Esophagus muscularis mucosa (tissue), 4 donors: ENCODE measurements around the gene CLEC4M.
"Not testable (repeated sequence)": the region's sequence is repeated elsewhere in the genome, so short reads cannot be mapped to it uniquely, and the experiment has no call there.

ENCODE experiments used
- EP300 ChIP-seq: sonication (generic); formaldehyde crosslinking; IDR thresholded peaks from one replicate; pipeline ENCODE4 v1.6.1; 2017; ENCODE audit warnings: antibody characterized with exemption
- POLR2A ChIP-seq: fragments of 450-650 bp; IDR thresholded peaks from one replicate; pipeline ENCODE4 v1.6.1; 2017; ENCODE audit warnings: antibody characterized with exemption, moderate library complexity, mild to moderate bottlenecking, low read depth
- POLR2AphosphoS5 ChIP-seq, 2 donors: sonication (generic); formaldehyde crosslinking; IDR thresholded peaks; one replicate each; pipeline ENCODE4 v1.6.1; 2017; ENCODE audit warnings: antibody characterized with exemption in 2 of 2
- TF ChIP-seq, protein P1 (sequence below), 3 experiments: fragments of 200-600 bp in 2 of 3; fragments of 450-650 bp in 1 of 3; sonication (generic) in 2 of 3; IDR thresholded peaks; one replicate each; pipeline ENCODE4 v1.5.1; 2017 to 2019; ENCODE audit warnings: antibody characterized with exemption in 3 of 3, mild to moderate bottlenecking in 2 of 3, moderate library complexity in 1 of 3

DNA sequence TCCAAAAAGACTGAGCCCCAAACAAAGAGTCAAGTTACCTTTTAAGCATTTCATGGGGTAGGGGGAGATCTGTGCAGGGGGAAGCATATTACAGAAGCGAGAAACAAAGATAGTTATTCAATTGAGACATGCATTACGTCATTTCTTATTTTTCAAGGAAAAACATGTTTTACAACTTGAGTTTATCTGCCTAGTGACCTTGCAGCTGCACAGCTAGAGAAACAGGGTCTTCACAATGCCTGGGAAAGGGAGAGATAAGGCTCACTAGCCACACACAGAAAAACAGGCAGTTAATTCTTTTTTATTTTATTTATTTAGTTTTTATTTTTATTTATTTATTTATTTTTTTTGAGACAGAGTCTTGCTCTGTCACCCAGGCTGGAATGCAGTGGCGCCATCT is 1.1 kb downstream of the CLEC4M start:
- TF ChIP-seq, protein P1, sequence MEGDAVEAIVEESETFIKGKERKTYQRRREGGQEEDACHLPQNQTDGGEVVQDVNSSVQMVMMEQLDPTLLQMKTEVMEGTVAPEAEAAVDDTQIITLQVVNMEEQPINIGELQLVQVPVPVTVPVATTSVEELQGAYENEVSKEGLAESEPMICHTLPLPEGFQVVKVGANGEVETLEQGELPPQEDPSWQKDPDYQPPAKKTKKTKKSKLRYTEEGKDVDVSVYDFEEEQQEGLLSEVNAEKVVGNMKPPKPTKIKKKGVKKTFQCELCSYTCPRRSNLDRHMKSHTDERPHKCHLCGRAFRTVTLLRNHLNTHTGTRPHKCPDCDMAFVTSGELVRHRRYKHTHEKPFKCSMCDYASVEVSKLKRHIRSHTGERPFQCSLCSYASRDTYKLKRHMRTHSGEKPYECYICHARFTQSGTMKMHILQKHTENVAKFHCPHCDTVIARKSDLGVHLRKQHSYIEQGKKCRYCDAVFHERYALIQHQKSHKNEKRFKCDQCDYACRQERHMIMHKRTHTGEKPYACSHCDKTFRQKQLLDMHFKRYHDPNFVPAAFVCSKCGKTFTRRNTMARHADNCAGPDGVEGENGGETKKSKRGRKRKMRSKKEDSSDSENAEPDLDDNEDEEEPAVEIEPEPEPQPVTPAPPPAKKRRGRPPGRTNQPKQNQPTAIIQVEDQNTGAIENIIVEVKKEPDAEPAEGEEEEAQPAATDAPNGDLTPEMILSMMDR (IDR thresholded peaks at IDR 0.05): not testable (repeated sequence)
- not testable (repeated sequence) for TF ChIP-seq POLR2A; POLR2AphosphoS5 (IDR thresholded peaks at IDR 0.05); EP300
